ENCODE measurements around the gene SLC6A8. TPM values are rescaled to one million over a fixed set of nuclear protein-coding genes. Genes with fewer than 3 reads are reported as not detected.
"Not testable (repeated sequence)": the region's sequence is repeated elsewhere in the genome, so short reads cannot be mapped to it uniquely, and the experiment has no call there.

SLC6A8 gene
- total RNA-seq, 4 donors from 2014 or later = 26.1 to 74.1 (median 45.2) TPM

DNA sequence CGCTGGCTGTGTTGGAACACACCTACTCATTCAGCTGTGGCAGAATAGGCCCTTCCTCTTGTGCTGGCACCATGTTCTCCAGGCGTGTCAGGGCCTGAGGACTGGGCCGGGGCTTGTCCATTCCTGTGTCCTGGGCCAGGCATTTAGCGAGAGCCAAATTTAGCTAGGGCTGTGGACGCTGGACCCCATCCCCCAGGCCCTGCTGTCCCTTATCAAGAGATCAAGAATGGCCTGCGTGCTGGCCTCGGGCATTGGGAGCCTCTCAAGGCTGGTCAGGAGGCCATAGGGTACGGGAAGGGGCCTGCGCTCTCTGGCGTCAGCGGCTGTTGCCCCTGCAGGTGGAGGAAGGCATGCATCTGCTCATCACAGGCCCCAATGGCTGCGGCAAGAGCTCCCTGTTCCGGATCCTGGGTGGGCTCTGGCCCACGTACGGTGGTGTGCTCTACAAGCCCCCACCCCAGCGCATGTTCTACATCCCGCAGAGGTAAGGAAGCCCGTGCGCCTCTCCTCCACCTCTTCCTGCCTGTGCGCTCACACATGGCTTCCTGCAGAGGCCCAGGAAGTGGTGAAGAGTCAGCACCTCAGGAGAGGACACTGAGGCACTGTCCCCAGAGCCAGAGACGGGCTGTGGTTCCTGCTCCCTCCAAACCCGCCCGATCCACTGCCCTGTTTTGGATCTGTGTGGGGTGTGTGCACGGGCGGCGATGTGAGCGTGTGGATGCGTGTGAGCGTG lies 52.2 kb downstream of the SLC6A8 start:
- H3K36me3 ChIP-seq = no peaks in the 10 kb centered on the region
- no peaks in the 10 kb centered on the region for H3K27me3 ChIP-seq
- H3K4me1 ChIP-seq = peaks cover 15% of the 10 kb centered on the region
- H3K9me3 ChIP-seq = no peaks in the 10 kb centered on the region
- H3K4me3 ChIP-seq = no peak overlapping the region
- no peak for TF ChIP-seq POLR2A (IDR thresholded peaks at IDR 0.05)
- no peak for TF ChIP-seq CTCF (IDR thresholded peaks at IDR 0.05)
- TF ChIP-seq POLR2AphosphoS5 (IDR thresholded peaks at IDR 0.05) = no peak
- TF ChIP-seq EP300 (IDR thresholded peaks at IDR 0.05) = no peak
- no peak overlapping the region for H3K27ac ChIP-seq
- DNase-seq (ENCODE audit: low spot score in 2 of 2) = peak in 1 of 2 donors; percentile 52
- 86% methylated on average over 22 of the region's 29 CpGs for WGBS

DNA sequence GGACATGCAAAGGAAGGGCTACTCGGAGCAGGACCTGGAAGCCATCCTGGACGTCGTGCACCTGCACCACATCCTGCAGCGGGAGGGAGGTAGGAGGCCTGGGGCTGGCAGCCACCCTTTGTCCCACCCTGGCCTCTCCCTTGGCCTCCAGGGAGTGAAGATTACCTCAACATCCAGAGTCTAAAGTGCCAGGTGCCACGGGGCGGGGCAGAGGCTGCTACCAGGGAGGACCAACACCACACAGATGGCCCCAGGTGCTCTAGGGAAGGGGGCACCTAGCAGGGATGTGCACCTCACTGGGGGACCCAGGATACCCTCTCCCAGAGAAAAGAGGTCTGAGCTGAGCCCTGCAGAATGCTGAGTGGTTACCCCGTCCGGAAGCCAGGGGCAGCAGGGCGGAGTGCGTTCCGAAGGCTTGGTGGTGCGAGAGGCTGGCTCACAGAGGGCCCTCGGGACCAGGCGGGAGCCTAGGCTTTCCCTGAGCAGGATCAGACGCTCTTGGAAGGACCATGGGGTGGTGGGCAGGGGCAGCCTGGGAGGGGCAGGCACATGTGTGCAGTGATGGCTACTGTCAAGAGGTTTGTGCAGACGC lies 53.0 kb downstream of the SLC6A8 start:
- H3K27ac ChIP-seq = no peak overlapping the region
- no peaks in the 10 kb centered on the region for H3K9me3 ChIP-seq
- WGBS = 83% methylated on average over 7 of the region's 16 CpGs
- no peak for TF ChIP-seq CTCF (IDR thresholded peaks at IDR 0.05)
- TF ChIP-seq POLR2A (IDR thresholded peaks at IDR 0.05) = no peak
- no peak for TF ChIP-seq POLR2AphosphoS5 (IDR thresholded peaks at IDR 0.05)
- TF ChIP-seq EP300 (IDR thresholded peaks at IDR 0.05) = no peak
- no peaks in the 10 kb centered on the region for H3K27me3 ChIP-seq
- H3K4me3 ChIP-seq = no peak overlapping the region
- H3K36me3 ChIP-seq = no peaks in the 10 kb centered on the region
- peaks cover 15% of the 10 kb centered on the region for H3K4me1 ChIP-seq
- peak in 1 of 2 donors; percentile 44 for DNase-seq (ENCODE audit: low spot score in 2 of 2)

- Histone ChIP-seq H3K4me1 (peaks cover 15% of the 10 kb centered on the region), H3K4me3 (no peak overlapping the region), H3K27ac (no peak overlapping the region), H3K27me3 (no peaks in the 10 kb centered on the region), H3K36me3 (no peaks in the 10 kb centered on the region), H3K9me3 (no peaks in the 10 kb centered on the region)
- peak in 1 of 2 donors; percentile 48 for DNase-seq (ENCODE audit: low spot score in 2 of 2)
- TF ChIP-seq POLR2A (IDR thresholded peaks at IDR 0.05) (no peak), POLR2AphosphoS5 (IDR thresholded peaks at IDR 0.05) (no peak), EP300 (IDR thresholded peaks at IDR 0.05) (no peak), CTCF (IDR thresholded peaks at IDR 0.05) (no peak)
- 93% methylated on average over 3 of the region's 14 CpGs for WGBS
These were observed 53.7 kb downstream of the SLC6A8 start for GRCh38 chrX:153741446-153741845.

- WGBS = 92% methylated on average over 13 of the region's 14 CpGs
- not testable (repeated sequence) for H3K9me3 ChIP-seq, H3K36me3 ChIP-seq, H3K27me3 ChIP-seq, H3K4me3 ChIP-seq, H3K27ac ChIP-seq
- peak in 1 of 2 donors; percentile 44 for DNase-seq (ENCODE audit: low spot score in 2 of 2)
- H3K4me1 ChIP-seq = peaks cover 15% of the 10 kb centered on the region
These were observed 54.4 kb downstream of the SLC6A8 start for GRCh38 chrX:153742111-153742510.

DNA sequence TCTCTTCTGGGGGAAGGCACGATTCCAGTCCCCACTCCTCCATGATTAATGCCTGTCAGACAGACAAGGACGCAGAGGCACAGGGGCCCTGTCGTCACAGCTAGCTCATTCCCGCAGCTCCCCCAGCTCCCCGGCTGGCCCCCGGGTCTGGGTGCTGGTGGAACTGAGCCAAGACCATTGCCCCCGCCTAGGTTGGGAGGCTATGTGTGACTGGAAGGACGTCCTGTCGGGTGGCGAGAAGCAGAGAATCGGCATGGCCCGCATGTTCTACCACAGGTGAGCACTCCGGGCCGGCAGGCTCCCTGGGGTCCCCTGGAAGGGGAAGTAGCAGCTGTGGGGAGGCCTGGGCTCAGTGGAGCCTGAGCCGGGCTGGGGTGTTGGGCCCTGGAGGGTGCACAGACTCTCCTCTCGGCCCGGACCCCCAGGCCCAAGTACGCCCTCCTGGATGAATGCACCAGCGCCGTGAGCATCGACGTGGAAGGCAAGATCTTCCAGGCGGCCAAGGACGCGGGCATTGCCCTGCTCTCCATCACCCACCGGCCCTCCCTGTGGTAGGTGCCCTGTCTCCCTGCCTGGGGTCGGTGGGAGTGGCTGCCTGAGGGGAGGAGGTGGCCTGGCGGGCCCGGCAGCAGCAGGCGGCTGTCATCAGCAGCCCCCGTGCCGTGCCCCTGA lies 55.2 kb downstream of the SLC6A8 start:
- not testable (repeated sequence) for H3K27ac ChIP-seq; DNase-seq (ENCODE audit: low spot score in 2 of 2); H3K9me3 ChIP-seq; H3K36me3 ChIP-seq; H3K27me3 ChIP-seq
- WGBS = 87% methylated on average over 12 of the region's 32 CpGs
- Histone ChIP-seq H3K4me3 (peak overlapping the region; percentile 20), H3K4me1 (peaks cover 15% of the 10 kb centered on the region)

DNA sequence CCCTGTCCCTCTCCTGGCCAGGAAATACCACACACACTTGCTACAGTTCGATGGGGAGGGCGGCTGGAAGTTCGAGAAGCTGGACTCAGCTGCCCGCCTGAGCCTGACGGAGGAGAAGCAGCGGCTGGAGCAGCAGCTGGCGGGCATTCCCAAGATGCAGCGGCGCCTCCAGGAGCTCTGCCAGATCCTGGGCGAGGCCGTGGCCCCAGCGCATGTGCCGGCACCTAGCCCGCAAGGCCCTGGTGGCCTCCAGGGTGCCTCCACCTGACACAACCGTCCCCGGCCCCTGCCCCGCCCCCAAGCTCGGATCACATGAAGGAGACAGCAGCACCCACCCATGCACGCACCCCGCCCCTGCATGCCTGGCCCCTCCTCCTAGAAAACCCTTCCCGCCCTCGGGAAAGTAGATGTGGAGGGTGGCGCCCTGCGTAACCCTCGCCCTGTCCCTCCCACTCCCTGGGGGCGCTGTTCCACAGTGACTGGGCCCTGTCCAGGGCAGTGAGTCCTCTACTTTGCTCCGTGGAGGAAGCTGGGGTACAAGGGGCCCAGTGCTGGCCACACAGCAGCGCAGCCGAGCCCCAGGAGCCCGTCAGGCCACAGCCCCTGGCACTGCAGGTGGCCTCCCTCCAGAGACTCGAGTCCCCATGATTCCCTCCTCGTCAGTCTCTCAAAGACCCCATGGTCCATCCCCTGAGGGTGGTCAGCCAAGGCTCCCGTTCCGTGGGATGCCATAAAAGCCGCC lies 55.9 kb downstream of the SLC6A8 start:
- Histone ChIP-seq H3K4me1 (peaks cover 15% of the 10 kb centered on the region), H3K4me3 (peak overlapping the region; percentile 20)
- DNase-seq (ENCODE audit: low spot score in 2 of 2) = peak in 1 of 2 donors; percentile 87
- not testable (repeated sequence) for H3K27ac ChIP-seq, H3K27me3 ChIP-seq, H3K9me3 ChIP-seq, H3K36me3 ChIP-seq
- WGBS = 46% methylated on average over 5 of the region's 35 CpGs
